HUES48 (cell line): ENCODE results near the gene ZNRF2.
"Not testable (repeated sequence)": the region's sequence is repeated elsewhere in the genome, so short reads cannot be mapped to it uniquely, and the experiment has no call there.

Experiments
- H3K27ac ChIP-seq: one replicate; pipeline ENCODE4 v1.7.0; 2013; ENCODE audit warnings: low read depth, low read length, inconsistent platforms
- H3K27me3 ChIP-seq: 2 replicates; pipeline ENCODE4 v1.6.1; 2013; ENCODE audit warnings: mild to moderate bottlenecking, low read length; ENCODE audit not compliant: control insufficient read depth, insufficient read depth
- H3K36me3 ChIP-seq: 2 replicates; pipeline ENCODE4 v1.6.1; 2013; ENCODE audit warnings: low read length; ENCODE audit not compliant: control insufficient read depth, insufficient read depth
- H3K4me1 ChIP-seq: 2 replicates; pipeline ENCODE4 v1.6.1; 2013; ENCODE audit warnings: mild to moderate bottlenecking, low read length; ENCODE audit not compliant: control insufficient read depth, insufficient read depth
- H3K4me3 ChIP-seq: 2 replicates; pipeline ENCODE4 v1.5.1; 2013; ENCODE audit warnings: mild to moderate bottlenecking, low read depth, low read length
- H3K9ac ChIP-seq: 2 replicates; pipeline ENCODE4 v1.6.1; 2013; ENCODE audit warnings: mild to moderate bottlenecking, low read depth, low read length, moderate library complexity
- H3K9me3 ChIP-seq: 2 replicates; pipeline ENCODE4 v1.6.1; 2013; ENCODE audit warnings: low read length; ENCODE audit not compliant: control insufficient read depth, insufficient read depth

ZNRF2 gene

DNA sequence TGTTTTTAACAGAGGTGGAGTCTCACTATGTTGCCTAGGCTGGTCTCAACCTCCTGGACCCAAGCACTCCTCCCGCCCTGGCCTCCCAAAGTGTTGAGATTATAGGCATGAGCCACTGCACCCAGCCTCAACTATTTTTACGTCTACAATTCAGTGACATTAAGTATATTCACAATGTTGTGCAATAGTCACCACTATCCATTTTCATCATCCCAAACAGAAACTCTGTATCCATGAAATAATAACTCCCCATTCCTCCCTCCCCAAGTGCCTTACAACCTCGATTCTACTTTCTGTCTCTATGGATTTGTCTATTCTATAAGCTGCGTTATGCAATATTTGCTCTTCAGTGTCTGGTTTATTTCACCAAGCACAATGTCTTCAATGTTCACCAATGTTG, 20.3 kb upstream of the ZNRF2 start:
- H3K27me3 ChIP-seq: no peaks in the 10 kb centered on the region
- peaks cover 5% of the 10 kb centered on the region; the same call in 1 of the 2 replicates for H3K4me1 ChIP-seq
- H3K4me3 ChIP-seq: no peak overlapping the region
- H3K27ac ChIP-seq: no peak overlapping the region
- no peaks in the 10 kb centered on the region for H3K36me3 ChIP-seq
- no peak overlapping the region for H3K9ac ChIP-seq
- H3K9me3 ChIP-seq: no peaks in the 10 kb centered on the region

DNA sequence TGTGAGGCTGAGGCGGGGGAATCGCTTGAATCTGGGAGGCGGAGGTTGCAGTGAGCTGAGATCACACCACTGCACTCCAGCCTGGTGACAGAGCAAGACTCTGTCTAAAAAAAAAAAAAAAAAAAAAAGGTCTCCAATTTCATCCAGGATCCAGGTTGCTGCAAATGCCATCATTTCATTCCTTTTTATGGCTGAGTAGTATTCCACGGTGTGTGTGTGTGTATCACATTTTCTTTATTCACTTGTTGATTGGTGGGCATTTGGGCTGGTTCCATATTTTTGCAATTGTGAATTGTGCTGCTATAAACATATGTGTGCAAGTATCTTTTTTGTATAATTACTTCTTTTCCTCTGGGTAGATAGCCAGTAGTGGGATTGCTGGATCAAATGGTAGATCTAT, 19.2 kb upstream of the ZNRF2 start:
- not testable (repeated sequence) for H3K36me3 ChIP-seq, H3K9me3 ChIP-seq, H3K4me3 ChIP-seq, H3K27me3 ChIP-seq, H3K9ac ChIP-seq, H3K27ac ChIP-seq
- peaks cover 16% of the 10 kb centered on the region; the same call in 1 of the 2 replicates for H3K4me1 ChIP-seq

GRCh38 chr7:30266686-30267085, 17.7 kb upstream of the ZNRF2 start:
- H3K9ac ChIP-seq: no peak overlapping the region
- H3K27ac ChIP-seq: no peak overlapping the region
- H3K36me3 ChIP-seq: no peaks in the 10 kb centered on the region

DNA sequence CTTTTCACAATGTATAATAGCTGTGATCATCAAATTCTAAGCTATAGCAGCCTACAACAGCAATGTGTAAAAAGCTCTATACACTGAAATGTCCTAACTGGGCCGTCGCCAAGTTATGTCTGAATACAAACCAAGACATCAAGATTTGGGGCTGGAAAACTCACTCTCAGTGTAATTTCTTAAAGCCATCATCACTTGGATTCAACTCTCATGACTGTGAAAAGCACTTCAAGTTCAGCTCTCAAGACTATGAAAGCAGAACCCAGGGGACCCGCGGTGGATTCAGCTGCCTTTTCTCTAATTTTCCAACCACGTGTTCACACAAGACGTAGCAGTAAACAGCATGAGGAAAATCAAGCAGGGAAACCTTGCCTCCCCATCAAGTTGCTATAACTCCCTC, 15.8 kb upstream of the ZNRF2 start:
- peaks cover 11% of the 10 kb centered on the region; the same call in 1 of the 2 replicates for H3K4me1 ChIP-seq

More at GRCh38 chr7:30266686-30267085, 17.7 kb upstream of the ZNRF2 start:
- peaks cover 16% of the 10 kb centered on the region; the same call in 1 of the 2 replicates for H3K4me1 ChIP-seq
- no peak overlapping the region for H3K4me3 ChIP-seq
- H3K27me3 ChIP-seq: no peaks in the 10 kb centered on the region
- no peaks in the 10 kb centered on the region for H3K9me3 ChIP-seq

GRCh38 chr7:30269490-30269889, 14.9 kb upstream of the ZNRF2 start:
- Histone ChIP-seq H3K9ac (no peak overlapping the region), H3K36me3 (no peaks in the 10 kb centered on the region), H3K4me3 (no peak overlapping the region), H3K27me3 (no peaks in the 10 kb centered on the region), H3K27ac (no peak overlapping the region), H3K9me3 (no peaks in the 10 kb centered on the region), H3K4me1 (peaks cover 11% of the 10 kb centered on the region; the same call in 1 of the 2 replicates)

More for the DNA sequence above, 15.8 kb upstream of the ZNRF2 start:
- H3K27ac ChIP-seq: no peak overlapping the region
- H3K9ac ChIP-seq: no peak overlapping the region
- H3K27me3 ChIP-seq: no peaks in the 10 kb centered on the region
- H3K36me3 ChIP-seq: no peaks in the 10 kb centered on the region
- H3K4me3 ChIP-seq: no peak overlapping the region
- no peaks in the 10 kb centered on the region for H3K9me3 ChIP-seq

DNA sequence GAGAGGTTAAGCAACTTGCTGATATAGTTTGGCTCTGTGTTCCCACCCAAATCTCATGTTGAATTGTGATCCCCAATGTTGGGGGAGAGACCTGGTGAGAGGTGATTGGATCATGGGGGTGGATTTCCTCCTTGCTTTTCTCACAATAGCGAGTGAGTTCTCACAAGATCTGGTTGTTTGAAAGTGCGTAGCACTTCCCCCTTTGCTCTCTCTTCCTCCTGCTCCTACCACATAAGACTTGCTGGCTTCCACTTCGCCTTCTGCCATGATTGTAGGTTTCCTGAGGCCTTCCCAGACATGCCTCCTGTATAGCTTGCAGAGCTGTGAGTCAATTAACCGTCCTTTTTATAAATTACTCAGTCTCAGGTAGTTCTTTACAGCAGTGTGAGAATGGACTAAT, 13.5 kb upstream of the ZNRF2 start:
- Histone ChIP-seq H3K9ac (no peak overlapping the region), H3K27me3 (no peaks in the 10 kb centered on the region), H3K36me3 (no peaks in the 10 kb centered on the region), H3K9me3 (no peaks in the 10 kb centered on the region), H3K27ac (no peak overlapping the region), H3K4me1 (peaks cover 11% of the 10 kb centered on the region; the same call in 1 of the 2 replicates), H3K4me3 (no peak overlapping the region)

- H3K27me3 ChIP-seq: no peaks in the 10 kb centered on the region
- no peak overlapping the region for H3K4me3 ChIP-seq
- H3K36me3 ChIP-seq: no peaks in the 10 kb centered on the region
- H3K4me1 ChIP-seq: peaks cover 11% of the 10 kb centered on the region; the same call in 1 of the 2 replicates
- no peaks in the 10 kb centered on the region for H3K9me3 ChIP-seq
- no peak overlapping the region for H3K9ac ChIP-seq
- H3K27ac ChIP-seq: no peak overlapping the region
These were observed 12.3 kb upstream of the ZNRF2 start for GRCh38 chr7:30272126-30272525.

DNA sequence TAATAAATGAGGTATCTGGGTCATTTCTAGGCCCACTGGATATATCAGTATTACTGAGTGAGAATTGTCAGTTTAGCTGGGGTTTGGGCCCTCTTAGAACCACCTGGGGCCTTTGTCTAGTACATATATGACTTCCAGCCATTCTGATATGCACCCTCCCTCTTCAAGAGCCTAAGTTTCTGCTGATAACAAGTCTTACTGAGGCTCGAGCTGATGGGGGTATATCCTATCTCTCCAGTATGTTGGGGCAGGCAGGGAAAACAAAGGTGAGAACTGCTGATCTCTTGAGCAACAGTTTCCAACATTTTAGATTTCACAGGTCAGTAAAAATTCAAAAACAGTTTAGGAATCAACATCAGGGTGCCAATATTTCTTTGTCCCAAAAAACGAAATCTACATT, 10.8 kb upstream of the ZNRF2 start:
- Histone ChIP-seq H3K9ac (no peak overlapping the region), H3K9me3 (no peaks in the 10 kb centered on the region), H3K36me3 (no peaks in the 10 kb centered on the region), H3K27me3 (no peaks in the 10 kb centered on the region), H3K4me1 (peaks cover 11% of the 10 kb centered on the region; the same call in 1 of the 2 replicates), H3K27ac (no peak overlapping the region), H3K4me3 (no peak overlapping the region)

GRCh38 chr7:30274641-30275040, 9.8 kb upstream of the ZNRF2 start:
- Histone ChIP-seq H3K4me3 (no peak overlapping the region), H3K36me3 (no peaks in the 10 kb centered on the region), H3K9me3 (no peaks in the 10 kb centered on the region), H3K27me3 (no peaks in the 10 kb centered on the region), H3K27ac (no peak overlapping the region), H3K9ac (no peak overlapping the region), H3K4me1 (peaks cover 8% of the 10 kb centered on the region; the same call in 1 of the 2 replicates)

GRCh38 chr7:30276203-30276900, 8.0 kb upstream of the ZNRF2 start:
- Histone ChIP-seq H3K27me3 (no peaks in the 10 kb centered on the region), H3K4me3 (no peak overlapping the region), H3K4me1 (peaks cover 8% of the 10 kb centered on the region; the same call in 1 of the 2 replicates), H3K36me3 (no peaks in the 10 kb centered on the region), H3K9ac (no peak overlapping the region), H3K27ac (no peak overlapping the region), H3K9me3 (no peaks in the 10 kb centered on the region)

DNA sequence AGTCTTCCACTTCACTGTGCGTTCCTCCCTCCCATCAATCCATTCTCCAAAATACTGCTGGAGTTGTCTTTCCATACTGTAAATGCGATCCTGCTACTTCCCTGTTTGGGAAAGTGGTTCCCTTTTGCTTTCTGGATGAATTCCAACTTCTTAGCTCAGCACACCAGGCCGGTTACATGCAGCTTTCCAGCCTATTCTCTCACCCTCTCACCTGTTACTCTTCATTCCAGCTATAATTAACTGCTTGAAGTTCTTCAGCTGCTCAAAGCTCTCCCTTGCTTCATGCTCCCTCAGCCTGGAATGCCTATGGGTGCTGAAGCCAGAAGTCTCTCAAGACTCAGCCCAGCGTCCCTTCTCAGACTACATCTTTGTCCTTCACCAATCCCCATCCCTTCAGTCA, 6.0 kb upstream of the ZNRF2 start:
- Histone ChIP-seq H3K4me3 (no peak overlapping the region), H3K27ac (no peak overlapping the region), H3K36me3 (no peaks in the 10 kb centered on the region), H3K4me1 (peaks cover 15% of the 10 kb centered on the region), H3K9me3 (no peaks in the 10 kb centered on the region), H3K27me3 (no peaks in the 10 kb centered on the region), H3K9ac (no peak overlapping the region)
